ENCODE data around the gene SFXN2.
"Not testable (repeated sequence)": the region's sequence is repeated elsewhere in the genome, so short reads cannot be mapped to it uniquely, and the experiment has no call there.

The SFXN2 gene

DNA sequence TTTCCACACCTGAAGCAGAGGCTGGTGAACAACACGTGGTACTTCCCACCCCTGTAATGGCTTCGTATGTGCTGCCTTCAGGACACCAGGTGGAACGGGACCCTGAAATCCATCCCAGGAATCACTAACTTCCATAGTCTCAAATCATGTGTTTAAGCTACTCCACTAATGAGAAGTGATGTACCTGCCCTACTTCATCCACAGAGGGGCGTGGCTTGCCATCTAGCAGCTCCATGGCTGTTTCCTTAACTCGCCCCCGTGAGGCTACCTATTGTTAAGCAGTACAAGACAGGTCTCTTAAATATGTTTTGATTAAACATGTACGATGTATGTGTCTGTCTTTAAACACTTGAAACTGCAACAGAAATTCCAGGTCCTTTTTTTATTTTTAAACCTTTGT is 32.0 kb upstream of the SFXN2 start:
- no peak for DNase-seq

DNA sequence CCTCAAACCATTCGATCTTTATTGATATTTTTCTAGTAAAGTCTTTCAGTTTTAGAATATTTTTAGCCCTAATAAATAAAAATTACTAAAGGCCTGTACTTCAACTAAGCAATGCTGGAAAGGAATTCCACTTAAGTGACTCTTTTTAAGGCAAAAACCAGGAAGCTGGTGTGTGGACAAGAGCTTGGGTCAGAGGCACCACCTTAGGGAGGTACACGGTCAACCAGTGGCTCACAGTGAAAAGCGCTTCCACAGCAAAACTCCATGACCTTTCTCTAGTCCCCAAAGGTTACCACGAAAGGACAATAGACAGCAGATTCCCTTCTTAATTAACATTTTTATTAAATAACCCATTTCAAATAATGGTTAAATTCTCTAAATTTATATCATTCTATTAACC is 31.5 kb upstream of the SFXN2 start:
- no peak for DNase-seq

DNA sequence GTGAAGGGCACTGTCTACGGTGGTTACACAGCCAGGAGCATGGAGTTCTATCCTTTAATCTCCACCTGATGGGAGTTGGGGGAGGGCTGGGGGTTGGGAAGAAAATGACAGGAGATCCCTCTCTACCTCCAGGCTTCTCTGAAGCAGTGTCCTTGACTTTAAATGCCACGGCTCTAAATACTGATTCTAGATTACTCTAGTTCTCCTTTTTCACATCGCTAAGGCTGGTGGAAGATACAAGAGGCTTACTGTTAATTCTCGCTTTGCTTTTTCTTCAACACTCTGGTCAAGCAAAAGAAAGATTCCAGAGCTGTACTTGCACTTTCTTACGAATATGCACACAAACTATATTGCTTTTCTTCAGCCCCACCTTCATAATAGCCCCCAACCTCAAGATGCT is 30.7 kb upstream of the SFXN2 start:
- DNase-seq: no peak

DNA sequence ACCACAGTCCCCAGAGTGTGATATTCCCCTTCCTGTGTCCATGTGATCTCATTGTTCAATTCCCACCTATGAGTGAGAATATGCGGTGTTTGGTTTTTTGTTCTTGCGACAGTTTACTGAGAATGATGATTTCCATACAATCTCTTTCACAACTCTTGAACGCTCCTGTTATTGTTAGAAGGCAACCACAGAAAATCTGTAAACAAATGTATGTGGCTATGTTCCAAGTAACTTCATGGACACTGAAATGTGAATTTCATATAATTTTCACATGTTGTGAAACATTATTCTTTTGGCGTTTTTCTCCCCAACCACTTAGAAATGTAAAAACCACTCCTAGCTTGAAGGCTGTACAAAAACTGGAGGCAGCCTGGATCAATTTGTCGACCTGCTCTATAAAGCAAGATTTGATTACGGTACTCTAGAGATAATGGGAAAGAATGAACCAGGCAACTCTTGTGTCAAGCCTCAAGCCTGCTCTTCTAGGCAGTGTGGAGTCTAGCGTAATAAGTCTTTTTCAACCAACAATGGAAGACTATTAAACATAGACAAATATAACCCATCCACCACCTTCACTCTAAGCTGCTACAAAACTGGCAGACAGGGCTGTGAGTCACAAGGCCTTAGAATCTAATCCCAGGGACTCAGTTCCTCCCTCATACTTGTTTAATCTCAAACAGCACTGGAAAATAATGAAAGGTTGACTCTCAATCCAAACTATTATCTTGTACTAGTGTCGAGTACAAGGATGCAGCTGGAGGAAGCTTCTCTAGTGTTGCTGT is 23.0 kb upstream of the SFXN2 start:
- no peak for DNase-seq

DNA sequence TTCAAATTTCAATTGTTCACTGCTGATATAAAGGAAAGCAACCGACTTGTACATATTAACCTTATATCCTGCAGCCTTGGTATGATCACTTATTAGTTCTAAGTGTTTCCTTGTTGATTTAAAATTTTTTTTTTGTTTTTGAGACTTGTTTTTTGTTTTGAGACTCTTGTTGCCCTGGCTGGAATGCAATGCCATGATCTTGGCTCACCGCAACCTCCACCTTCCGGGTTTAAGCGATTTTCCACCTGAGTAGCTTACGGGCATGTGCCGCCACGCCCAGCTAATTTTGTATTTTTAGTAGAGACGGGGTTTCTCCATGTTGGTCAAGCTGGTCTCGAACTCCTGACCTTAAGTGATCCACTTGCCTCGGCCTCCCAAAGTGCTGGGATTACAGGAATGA is 19.0 kb upstream of the SFXN2 start:
- not testable (repeated sequence) for DNase-seq

DNA sequence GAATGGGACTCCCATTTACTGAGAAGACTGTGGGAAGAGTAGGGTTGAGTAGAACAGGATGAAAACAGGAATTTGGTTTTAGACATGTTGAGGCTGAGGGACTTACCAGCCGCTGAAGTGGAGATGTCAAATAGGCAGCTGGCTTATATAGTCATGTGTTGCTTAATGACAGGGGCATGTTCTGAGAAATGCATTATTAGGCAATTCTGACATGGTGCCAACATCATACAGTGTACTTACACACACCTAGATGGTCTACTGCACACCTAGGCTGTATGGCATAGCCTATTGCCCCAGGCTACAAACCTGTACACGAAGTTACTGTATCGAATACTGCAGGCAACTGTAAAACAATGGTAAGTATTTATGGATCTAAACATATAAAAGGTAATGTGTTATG is 17.7 kb upstream of the SFXN2 start:
- DNase-seq: no peak

DNA sequence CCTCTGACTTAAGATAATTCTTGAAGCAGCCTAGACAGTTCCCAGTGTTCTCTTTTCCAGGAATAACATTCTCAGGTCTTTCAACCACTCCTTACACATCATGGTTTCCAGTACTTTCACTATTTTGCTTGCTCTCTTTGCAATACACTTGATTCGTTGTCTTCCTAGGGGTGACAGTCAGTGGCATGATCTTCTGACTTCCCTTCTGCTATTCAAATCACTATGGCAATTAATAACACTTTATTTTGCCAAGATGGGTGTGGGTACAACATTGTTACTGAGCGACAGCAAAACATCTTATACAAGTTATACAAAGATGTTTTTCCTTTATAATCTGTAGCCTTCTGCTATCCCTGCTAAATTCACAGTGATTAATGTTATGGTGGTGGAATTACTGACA is 15.5 kb upstream of the SFXN2 start:
- no peak for DNase-seq

DNA sequence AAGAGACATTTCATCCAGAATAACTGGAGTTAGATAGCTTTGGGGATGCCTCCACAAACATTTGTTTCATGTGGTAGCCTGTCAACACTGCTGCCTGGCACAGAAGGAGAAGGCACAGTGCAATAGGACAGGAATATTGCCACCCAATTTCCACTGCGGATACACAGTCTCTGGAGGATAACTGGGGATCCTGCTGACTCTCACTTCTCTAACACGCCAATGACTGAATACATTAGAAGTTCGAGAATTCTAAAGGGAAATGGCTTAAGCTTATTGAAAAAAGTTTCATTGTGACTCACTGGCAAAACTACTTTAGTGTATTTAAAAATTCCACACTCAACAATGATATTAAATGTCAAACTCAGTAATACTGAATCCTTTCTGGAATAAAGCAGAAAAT is 13.2 kb upstream of the SFXN2 start:
- peak; percentile 33 for DNase-seq

DNA sequence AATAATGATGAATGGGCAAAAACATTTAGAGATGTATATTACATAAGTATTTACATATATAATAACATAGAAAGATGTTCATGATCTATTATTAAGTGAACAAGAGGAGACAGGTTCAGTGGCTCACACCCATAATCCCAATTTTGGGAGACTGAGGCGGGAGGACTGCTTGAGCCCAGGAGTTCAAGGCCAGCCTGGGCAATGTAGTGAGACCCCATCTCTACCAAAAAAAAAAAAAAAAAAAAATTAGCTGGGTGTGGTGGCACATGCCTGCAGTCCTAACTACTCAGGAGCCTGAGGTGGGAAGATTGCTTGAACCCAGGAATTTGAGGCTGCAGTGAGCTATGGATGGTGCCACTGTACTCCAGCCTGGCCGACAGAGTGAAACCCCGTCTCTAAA is 12.6 kb upstream of the SFXN2 start:
- no peak for DNase-seq

DNA sequence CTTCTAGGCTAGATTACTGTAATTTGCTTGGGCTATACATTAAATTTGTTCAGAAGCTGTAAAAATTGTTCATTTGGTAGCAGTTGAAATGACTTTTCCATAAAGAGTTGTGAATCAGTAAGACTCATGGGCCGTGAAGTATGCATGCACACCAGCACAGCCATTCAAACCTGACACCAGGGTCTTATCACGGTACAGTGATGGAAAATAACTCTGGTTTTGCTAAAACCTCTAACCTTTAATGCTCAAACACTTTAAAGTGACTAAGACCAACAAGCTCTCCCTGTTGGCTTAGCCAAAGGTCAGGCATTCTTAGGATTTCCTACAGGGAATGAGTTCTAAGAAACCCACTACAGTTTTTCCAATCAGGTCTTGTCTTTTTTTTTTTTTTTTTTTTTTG is 11.7 kb upstream of the SFXN2 start:
- DNase-seq: no peak

DNA sequence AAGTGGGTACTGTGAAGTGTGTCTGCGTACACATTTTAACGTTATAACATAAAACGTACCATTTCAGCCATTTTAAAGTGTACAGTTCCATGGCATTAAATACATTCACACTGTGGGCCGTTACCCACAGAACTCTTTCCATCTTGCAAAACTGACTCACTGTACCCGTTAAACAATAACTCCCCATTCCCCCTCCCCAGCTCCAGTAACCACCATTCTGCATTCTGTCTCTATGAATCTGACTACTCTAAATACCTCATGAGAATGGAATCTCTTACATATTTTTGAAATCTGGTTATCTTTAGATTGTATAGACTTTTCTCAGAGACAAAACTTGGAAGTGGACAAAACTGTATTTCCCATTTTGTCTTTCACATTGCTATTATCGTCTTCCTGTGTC is 9.5 kb upstream of the SFXN2 start:
- no peak for DNase-seq

DNA sequence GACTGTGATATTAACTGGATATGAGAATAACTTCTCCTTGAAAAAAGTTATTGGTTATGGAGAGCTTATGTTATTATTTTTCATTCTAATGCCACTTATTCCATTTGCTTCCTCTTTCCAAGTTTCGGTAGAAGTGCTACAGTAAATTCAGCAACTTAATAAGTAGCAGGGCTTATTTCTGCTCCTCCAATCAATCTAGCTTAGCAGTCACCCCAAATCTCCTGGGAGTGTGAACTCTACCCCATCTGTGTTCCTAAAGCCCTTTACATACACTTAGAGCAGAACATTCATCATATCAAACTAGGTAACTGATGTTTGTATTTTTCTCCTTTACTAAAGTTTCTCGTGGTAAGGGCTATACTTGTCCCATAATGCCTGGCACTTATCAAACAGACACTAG is 8.9 kb upstream of the SFXN2 start:
- peak; percentile 23 for DNase-seq

DNA sequence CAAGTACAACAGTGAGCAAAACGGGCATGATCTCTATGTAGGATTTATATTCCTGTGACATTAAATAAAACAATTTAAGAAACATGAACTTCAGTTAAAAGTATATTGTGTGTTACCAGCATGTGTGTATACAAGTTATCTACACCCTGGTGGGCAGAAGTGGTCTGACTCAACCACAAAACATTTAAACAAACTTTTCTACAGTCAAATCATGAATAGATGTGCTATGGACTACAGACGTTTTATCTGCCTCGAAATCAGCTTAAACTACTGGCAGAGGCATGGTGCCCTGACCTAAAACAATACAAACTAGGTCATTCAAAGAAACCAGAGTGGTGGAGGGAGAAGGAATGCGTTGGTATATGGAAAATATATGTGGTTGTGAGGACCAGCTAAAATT is 3.8 kb upstream of the SFXN2 start:
- no peak for DNase-seq

DNA sequence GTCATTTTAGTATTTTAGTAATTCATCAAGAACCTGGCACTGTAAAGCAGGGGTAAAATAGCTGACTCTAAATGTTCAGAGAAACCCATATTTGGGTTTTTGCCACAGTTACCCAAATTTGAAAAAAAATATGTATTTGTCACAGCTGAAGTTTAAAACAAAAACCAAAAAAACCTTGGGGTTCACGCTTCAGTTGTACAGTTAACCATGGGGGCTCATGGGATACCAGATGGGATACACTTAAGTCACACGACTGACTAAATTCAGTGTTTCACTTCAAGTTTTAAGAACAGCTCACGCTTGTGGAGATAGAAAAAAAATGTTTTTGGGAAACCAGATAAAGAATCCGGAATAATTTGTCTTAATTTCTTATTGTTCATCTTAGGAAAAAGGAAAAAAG is 2.3 kb upstream of the SFXN2 start:
- no peak for DNase-seq

DNA sequence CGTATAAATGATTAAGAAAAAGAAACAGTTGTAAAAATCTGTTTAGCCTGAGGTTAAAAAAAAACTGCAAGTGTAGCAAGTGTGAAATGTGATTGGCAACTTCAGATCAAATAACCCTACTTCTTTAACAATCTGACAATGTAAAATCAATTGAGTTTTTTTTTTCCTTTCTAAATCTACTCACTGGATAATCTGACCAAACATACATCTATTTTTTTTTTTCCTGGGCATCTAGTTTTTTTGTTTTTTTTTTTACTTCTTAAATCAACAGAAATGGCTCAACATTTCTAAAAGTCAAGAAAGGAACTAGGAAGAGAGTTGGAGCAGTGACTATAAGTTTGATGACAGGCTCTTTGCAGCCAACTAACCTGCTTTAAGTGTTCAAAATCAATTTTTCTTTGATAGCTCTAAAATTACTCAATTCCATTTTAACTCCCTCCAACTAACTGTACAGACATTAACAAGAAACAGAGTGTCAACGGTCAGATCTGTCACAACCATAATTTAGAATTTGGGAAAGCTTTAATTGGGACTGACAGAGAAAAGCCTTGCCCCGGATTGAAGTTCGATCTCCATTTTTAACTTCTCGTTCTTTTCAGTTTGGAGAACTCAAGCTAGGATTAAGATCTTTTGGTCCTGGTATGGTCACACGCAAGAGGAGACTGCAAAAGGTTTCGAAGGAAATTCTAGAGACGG is 1.4 kb upstream of the SFXN2 start:
- no peak for DNase-seq

DNA sequence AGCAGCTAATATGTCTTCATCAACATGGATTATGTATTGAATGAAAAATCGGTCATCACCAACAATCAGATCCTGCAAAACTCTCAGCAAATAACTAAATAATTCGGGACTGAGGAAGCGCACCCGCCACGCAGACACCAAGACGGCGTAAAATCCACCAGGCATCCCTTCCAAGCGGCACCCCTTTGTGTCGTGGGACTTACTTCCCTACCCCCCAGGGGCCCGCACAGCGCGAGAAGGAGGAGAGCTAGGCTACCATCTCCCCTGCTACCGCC is 960 bp upstream of the SFXN2 start:
- peak; percentile 82 for DNase-seq

DNA sequence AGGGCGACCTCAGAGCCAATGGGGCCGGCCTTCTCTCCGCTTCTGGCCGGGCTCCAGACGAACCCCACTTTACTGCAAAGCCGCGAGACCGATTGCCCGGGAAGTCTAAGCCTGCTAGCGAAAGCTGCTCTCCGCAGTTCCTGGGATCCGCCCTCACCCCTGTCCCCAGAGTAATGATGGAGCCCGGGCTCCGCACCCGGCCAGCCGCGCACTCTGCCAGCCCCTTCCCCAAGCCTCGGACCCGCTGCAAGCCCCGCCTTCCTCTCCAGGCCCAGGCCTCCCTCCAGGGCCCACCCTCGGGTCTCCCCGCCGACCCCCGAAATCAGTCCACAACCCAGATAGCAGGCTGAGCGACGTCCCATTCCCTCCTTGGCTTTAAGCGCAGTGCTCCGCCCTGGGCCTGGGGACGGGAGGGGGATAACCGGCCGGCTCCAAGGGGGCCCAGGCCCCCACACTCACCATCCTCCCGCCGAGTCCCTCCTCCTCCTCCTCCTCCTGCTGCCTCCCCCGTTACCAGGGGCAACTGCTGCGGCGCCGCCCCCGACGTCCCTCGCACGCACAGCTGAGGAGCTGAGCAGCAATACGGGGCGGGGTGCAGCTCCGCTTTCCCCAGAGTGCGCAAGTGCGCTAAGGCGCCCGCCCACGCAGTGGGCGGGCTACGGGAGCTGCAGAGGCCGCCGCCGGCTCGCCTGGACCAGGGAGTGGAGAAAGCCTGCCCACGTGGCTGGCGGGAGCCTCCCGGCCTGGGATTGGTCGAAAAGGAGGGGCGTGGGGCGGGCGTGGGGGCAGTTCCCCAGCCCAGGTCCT is 419 bp upstream of the SFXN2 start, which contains the start of gene ARL3:
Gene ARL3 (minus strand): TSS at position 584 of the 807 bp plus-strand sequence. CDS start 122 bp downstream, at position 462.
- DNase-seq: peak; percentile 100

DNA sequence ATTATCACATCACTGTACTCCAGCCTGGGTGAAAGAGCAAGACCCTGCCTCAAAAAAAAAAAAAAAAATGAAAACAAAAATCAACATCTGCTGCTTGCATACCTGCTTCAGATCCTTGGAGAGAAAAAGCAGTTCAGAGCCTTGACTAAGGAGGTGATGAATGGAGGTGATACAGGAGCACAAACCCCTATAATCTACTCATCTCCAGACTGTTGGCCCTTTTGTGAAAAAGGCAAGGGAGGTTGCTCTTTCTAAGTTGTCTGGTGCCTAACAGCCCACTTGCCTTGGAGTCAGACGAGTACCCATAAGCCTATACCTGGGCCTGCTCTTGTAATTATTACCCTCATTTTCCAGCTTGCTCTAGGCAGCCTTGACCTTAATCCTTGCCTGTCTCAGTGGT is 1.4 kb downstream of the SFXN2 start:
- DNase-seq: no peak

DNA sequence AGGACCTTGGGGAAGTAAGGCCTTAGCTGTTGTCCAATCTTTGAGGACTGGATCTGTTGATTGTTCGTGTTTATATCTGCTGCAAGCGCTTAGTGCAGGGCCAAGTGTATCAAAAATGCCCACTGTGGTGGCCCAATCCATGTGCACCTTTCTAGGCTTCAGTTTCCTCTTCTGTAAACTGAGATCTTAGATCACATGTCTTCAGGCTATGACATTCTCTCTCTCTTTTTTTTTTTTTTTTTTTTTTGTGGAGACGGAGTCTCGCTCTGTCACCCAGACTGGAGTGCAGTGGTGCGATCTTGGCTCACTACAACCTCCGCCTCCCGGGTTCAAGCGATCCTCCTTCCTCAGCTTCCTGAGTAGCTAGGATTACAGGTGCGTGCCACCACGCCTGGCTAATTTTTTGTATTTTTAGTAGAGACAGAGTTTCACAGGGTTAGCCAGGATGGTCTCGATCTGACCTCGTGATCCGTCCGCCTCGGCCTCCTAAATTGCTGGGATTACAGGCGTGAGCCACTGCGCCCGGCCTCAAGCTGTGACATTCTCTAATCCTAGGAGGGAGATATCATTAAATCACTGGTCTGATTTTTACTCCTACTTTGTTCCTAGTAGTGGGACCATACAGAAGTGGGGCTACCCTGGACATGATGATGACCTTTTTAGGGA is 2.6 kb downstream of the SFXN2 start:
- DNase-seq: not testable (repeated sequence)

DNA sequence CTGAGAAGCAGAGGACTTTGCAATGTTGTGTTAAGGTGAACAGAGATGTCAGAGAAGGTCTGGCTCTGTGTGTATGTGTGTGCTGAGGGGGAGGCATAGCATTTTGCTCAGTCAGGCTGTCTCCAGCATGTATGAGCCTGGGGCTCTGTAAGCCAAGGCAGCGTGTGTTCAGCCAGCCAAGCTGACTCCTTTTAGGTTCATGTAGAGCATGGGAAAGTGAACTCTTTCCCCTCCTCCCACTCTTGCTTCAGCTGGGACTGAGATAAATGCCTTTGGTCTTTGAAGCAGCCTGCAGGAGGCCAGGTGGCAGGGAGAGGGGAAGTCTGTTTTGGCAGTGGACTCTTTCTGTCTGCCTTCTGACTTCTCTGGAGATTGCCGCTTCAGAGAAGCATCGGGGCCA is 3.8 kb downstream of the SFXN2 start:
- DNase-seq: no peak

DNA sequence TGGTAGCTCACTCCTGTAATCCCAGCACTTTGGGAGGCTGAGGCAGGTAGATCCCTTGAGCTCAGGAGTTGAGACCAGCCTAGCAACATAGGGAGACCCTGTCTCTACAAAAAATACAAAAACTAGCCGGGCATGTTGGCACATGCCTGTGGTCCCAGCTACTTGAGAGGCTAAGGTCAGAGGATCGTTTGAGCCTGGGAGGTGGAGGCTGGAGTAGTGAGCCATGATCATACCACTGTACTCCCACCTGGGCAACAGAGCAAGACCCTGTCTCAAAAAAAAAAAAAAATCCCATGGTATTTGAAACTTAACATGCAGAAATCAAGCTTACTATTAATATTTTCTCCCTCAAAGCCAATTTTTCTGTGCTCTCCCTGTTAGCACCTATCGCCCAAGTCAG is 5.9 kb downstream of the SFXN2 start:
- no peak for DNase-seq

DNA sequence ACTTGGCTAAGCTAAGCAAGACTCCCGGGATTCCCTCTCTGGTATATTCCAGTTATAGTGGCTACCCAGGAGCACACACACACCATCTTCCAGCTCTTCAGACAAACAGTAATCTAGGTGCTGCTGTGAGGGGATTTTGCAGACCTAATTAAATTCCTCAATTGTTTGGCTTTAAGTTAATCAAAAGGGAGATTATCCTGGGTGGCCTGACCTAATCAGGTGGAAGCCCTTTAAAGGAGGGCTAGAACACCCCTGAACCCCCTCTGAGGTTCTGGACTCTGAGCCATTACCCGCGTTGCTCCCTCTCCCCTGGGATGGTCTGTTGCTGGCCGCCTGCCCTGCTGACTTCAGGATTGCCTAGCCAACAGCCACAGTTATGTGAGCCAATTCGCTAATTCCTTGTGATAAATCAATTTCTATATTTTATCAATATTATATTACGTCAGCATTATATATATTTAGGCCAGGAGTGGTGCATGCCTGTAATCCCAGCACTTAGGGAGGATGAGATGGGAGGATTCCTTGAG is 6.4 kb downstream of the SFXN2 start:
- DNase-seq: no peak

DNA sequence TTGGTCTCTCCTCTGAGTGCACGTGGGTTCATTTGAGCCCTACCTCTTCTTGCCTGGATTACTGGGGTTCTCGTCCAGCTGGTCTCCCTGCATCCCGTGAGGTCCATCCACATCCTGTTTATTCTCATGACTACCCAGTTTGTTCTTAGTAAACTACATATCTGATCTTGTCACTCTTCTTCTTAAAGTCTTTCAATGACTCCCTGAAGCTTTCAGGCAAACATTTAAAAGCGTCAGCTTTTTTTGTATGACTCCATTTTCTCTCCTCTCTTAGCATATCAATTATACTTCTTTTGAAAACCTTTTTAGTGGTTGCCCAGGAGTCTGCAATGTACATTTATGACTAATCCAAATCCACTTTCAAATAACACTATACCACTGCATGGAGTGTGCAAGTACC is 7.5 kb downstream of the SFXN2 start:
- DNase-seq: no peak

Measured in suppressor macrophage treated with lipopolysaccharide for 4 hours (primary cell).